OCI-LY7 (cell line): ENCODE data around the gene MTHFD1L. TPM values are rescaled to one million over a fixed set of nuclear protein-coding genes. Genes with fewer than 3 reads are reported as not detected.

Experiments
- BruUV-seq: library from RNA; stranded (reverse); fragments of 400-500 nt; replicated peaks from 2 replicates; lab custom pipeline; 2021; lab: Mats Ljungman, UMichigan
- CTCF ChIA-PET: fragments of 300-600 bp; sonication (Branson Sonifier 250); formaldehyde crosslinking; loops from one replicate; lab custom pipeline; 2022; ENCODE audit warnings: antibody characterized with exemption; ENCODE audit not compliant: unreplicated experiment; lab: Charles Lee
- POLR2A ChIA-PET: fragments of 300-600 bp; sonication (Branson Sonifier 250); formaldehyde crosslinking; loops from one replicate; lab custom pipeline; 2022; ENCODE audit warnings: antibody characterized with exemption; lab: Charles Lee
- DNase-seq: peaks from one replicate; pipeline ENCODE4 v3.0.0-alpha.2; 2015; ENCODE audit warnings: low spot score
- H2AFZ ChIP-seq: fragments of 200-600 bp; sonication (generic), shearing (Covaris generic); 2 replicates; pipeline ENCODE4 v1.6.1; 2014; ENCODE audit warnings: mild to moderate bottlenecking, antibody characterized with exemption, low read length, moderate library complexity
- H3K27ac ChIP-seq: fragments of 200-600 bp; sonication (generic); 2 replicates; pipeline ENCODE4 v1.5.1; 2014; ENCODE audit warnings: mixed run types, low read depth, mild to moderate bottlenecking, moderate library complexity, low read length, inconsistent platforms; ENCODE audit not compliant: poor library complexity, severe bottlenecking
- H3K36me3 ChIP-seq: fragments of 200-600 bp; sonication (generic); 2 replicates; pipeline ENCODE4 v1.6.1; 2014; ENCODE audit warnings: mild to moderate bottlenecking, antibody characterized with exemption, low read length, moderate library complexity, mixed read lengths; ENCODE audit not compliant: insufficient read depth
- H3K4me1 ChIP-seq: fragments of 200-600 bp; sonication (generic); 2 replicates; pipeline ENCODE4 v1.5.1; 2014; ENCODE audit warnings: mild to moderate bottlenecking, low read length; ENCODE audit not compliant: insufficient read depth, poor library complexity, severe bottlenecking
- H3K4me2 ChIP-seq: fragments of 200-600 bp; sonication (generic); 2 replicates; pipeline ENCODE4 v1.6.1; 2014; ENCODE audit warnings: mild to moderate bottlenecking, low read length
- H3K4me3 ChIP-seq: fragments of 200-600 bp; sonication (generic); 2 replicates; pipeline ENCODE4 v1.5.1; 2014; ENCODE audit warnings: mild to moderate bottlenecking, low read depth, low read length; ENCODE audit not compliant: poor library complexity, severe bottlenecking
- H3K79me2 ChIP-seq: fragments of 200-600 bp; sonication (generic); 2 replicates; pipeline ENCODE4 v1.6.1; 2016; ENCODE audit warnings: low read depth, mild to moderate bottlenecking, low read length, moderate library complexity, mixed read lengths; ENCODE audit not compliant: insufficient read depth
- H3K9me2 ChIP-seq: fragments of 200-600 bp; sonication (generic); 2 replicates; pipeline ENCODE4 v1.6.1; 2016; ENCODE audit warnings: mild to moderate bottlenecking, low read length, mixed read lengths; ENCODE audit not compliant: insufficient read depth
- H3K9me3 ChIP-seq: fragments of 200-600 bp; sonication (generic); 2 replicates; pipeline ENCODE4 v1.6.1; 2014; ENCODE audit warnings: mild to moderate bottlenecking, mixed run types, low read length, mixed read lengths
- H4K20me1 ChIP-seq: fragments of 200-600 bp; sonication (generic); 2 replicates; pipeline ENCODE4 v1.6.1; 2014; ENCODE audit warnings: mild to moderate bottlenecking, antibody characterized with exemption, low read length, moderate library complexity, mixed read lengths; ENCODE audit not compliant: insufficient read depth
- EZH2phosphoT487 ChIP-seq: fragments of 200-600 bp; sonication (generic); IDR thresholded peaks from 2 replicates; pipeline ENCODE4 v1.6.1; 2018; ENCODE audit warnings: low read depth, borderline replicate concordance, mild to moderate bottlenecking, mixed run types, antibody characterized with exemption, low read length, moderate library complexity, mixed read lengths
- intact Hi-C: fragments of 100-400 bp; cut with micrococcal nuclease; formaldehyde crosslinking; loops from one replicate; pipeline ENCODE4 v1.10.0; 2022; ENCODE audit not compliant: unreplicated experiment
- total RNA-seq, 2 experiments: library from RNA; depleted of rRNA in 1 of 2; stranded (reverse); fragments of >200 nt in 1 of 2; shearing (Covaris generic) in 1 of 2; gene quantifications; 2 replicates each; pipeline ENCODE4 v1.2.3, GENCODE V29; 2014 to 2022
- TF ChIP-seq, protein P1 (sequence below): fragments of 200-600 bp; sonication (generic); conservative IDR thresholded peaks from 2 replicates; pipeline ENCODE4 v1.5.1; 2014; ENCODE audit warnings: mild to moderate bottlenecking, antibody characterized with exemption, low read length, moderate library complexity, mixed read lengths

MTHFD1L gene
- total RNA-seq, 2 experiments from 2014 or later: 68.4 to 144 TPM

DNA sequence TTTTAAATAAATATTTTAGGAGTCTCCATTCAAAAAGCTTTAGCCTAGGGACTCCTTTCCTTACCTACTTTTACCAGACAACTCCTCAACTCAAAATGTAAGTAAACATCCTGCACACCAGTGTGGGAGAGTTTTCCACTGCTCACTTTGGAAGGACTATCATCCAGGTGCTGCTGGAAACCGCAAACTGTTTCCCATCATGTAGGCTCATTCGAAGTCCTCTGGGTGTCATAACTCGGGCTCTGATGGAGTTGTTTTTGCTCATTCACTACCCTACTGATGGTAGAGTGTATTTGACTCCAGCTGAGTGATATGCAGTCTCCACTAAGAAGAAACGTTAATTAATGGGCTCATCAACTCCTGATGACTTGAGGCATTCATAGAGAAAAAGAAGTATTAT is 237.8 kb downstream of the MTHFD1L start:
- TF ChIP-seq EZH2phosphoT487: no peak
- TF ChIP-seq, protein P1, sequence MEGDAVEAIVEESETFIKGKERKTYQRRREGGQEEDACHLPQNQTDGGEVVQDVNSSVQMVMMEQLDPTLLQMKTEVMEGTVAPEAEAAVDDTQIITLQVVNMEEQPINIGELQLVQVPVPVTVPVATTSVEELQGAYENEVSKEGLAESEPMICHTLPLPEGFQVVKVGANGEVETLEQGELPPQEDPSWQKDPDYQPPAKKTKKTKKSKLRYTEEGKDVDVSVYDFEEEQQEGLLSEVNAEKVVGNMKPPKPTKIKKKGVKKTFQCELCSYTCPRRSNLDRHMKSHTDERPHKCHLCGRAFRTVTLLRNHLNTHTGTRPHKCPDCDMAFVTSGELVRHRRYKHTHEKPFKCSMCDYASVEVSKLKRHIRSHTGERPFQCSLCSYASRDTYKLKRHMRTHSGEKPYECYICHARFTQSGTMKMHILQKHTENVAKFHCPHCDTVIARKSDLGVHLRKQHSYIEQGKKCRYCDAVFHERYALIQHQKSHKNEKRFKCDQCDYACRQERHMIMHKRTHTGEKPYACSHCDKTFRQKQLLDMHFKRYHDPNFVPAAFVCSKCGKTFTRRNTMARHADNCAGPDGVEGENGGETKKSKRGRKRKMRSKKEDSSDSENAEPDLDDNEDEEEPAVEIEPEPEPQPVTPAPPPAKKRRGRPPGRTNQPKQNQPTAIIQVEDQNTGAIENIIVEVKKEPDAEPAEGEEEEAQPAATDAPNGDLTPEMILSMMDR: no peak
- Histone ChIP-seq H3K9me2 (no peaks in the 10 kb centered on the region), H3K79me2 (no peaks in the 10 kb centered on the region), H4K20me1 (no peaks in the 10 kb centered on the region), H3K27ac (no peak overlapping the region), H3K4me2 (no peak overlapping the region), H3K4me3 (no peak overlapping the region), H3K4me1 (no peaks in the 10 kb centered on the region), H3K36me3 (peaks cover 38% of the 10 kb centered on the region), H3K9me3 (no peaks in the 10 kb centered on the region), H2AFZ (no peak overlapping the region)
- no peak for DNase-seq
- ChIA-PET POLR2A (interaction anchor here (0.7 kb wide), 1 partner anchor 50 kb away, joined by 4 read pairs; no protein-coding TSS in a partner anchor), CTCF (no interaction called here)
- intact Hi-C loops: no loop called here
- BruUV-seq: no TSS peak

DNA sequence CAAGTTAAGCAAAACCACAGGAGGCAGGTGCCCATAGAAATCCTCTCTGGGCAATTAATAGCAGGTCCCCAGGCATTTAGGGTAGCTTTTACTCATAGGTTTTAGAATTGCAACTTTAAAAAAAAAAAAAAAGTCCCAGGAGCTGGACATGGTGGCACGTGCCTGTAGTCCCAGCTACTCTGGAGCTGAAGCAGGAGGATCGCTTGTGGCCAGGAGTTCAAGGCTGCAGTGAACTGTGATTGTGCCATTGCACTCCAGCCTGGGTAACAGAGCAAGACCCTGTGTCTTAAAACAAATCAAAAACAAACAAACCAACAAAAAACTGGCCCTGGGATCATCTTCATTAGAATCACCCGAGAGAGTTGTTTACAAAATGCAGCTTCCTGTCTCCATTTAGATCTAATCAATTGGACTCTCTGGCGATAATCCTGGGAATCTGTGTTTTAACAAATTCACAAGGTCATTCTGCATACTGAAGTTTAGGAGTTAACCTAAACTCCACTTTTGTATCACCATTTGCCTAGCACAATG is 242.5 kb downstream of the MTHFD1L start:
- ChIA-PET POLR2A (interaction anchor here (0.6 to 0.8 kb wide), 3 partner anchors 8 to 1133 kb away, joined by 3 to 4 read pairs (median 3); no protein-coding TSS in a partner anchor), CTCF (no interaction called here)
- Histone ChIP-seq H3K4me1 (no peaks in the 10 kb centered on the region), H3K27ac (no peak overlapping the region), H3K9me3 (no peaks in the 10 kb centered on the region), H3K9me2 (no peaks in the 10 kb centered on the region), H3K4me3 (no peak overlapping the region), H3K79me2 (no peaks in the 10 kb centered on the region), H4K20me1 (no peaks in the 10 kb centered on the region), H3K4me2 (no peak overlapping the region), H2AFZ (no peak overlapping the region), H3K36me3 (peaks cover 10% of the 10 kb centered on the region)
- TF ChIP-seq, protein P1: no peak
- no peak for TF ChIP-seq EZH2phosphoT487
- no peak for DNase-seq
- intact Hi-C loops: no loop called here
- no TSS peak for BruUV-seq

DNA sequence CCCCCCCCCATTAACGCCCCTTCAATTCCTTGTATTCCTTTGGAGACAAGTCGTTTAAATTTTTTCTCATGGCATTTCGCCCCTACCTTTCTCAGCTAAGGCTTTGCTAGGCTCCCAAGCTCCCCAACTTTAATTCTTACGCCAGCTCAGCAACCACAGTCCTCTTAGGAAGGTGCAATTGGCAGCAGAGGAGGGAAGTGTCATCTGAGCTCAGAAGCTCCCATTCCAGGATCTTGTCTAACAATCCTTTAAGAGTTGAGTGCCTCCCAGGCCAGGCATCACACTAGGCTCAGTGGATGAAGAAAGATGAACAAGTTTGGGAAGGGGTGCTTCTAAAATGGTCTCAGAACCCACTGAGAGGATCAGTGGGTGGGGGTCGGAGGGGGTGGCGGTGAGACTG is 243.0 kb downstream of the MTHFD1L start:
- H3K9me2 ChIP-seq: no peaks in the 10 kb centered on the region
- no peak for DNase-seq
- H3K79me2 ChIP-seq: no peaks in the 10 kb centered on the region
- no peak overlapping the region for H3K4me2 ChIP-seq
- CTCF ChIA-PET: no interaction called here
- TF ChIP-seq, protein P1: no peak
- no peak for TF ChIP-seq EZH2phosphoT487
- no TSS peak for BruUV-seq
- H2AFZ ChIP-seq: no peak overlapping the region
- H3K4me3 ChIP-seq: no peak overlapping the region
- no peaks in the 10 kb centered on the region for H3K9me3 ChIP-seq
- intact Hi-C loops: no loop called here
- H3K27ac ChIP-seq: no peak overlapping the region
- no peaks in the 10 kb centered on the region for H4K20me1 ChIP-seq
- POLR2A ChIA-PET: no interaction called here
- no peaks in the 10 kb centered on the region for H3K4me1 ChIP-seq
- peaks cover 4% of the 10 kb centered on the region for H3K36me3 ChIP-seq
